ENCODE measurements around the gene ATP13A2.

ATP13A2 gene

DNA sequence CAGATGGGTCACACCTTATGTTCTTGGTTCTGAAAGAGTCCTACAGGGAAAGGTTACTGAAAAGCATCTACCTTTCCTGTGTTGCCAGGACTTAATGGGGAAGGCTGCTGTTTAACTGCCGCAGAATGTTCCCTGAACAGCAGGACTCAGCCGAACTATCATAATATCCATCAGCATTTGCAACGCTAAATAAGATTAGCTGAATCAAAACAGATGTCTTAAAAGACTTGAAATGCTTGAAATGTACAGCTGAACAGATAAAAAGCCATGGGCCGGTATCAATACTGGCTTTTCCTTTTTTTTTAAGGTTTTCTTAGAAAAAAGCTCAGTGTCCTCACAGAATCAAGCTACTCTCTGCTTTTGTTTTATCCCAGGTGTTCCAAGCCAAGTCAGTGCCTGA, 19.7 kb upstream of the ATP13A2 start:
- no peak for DNase-seq

GRCh38 chr1:17030206-17030605, 18.5 kb upstream of the ATP13A2 start:
- DNase-seq, result no peak

DNA sequence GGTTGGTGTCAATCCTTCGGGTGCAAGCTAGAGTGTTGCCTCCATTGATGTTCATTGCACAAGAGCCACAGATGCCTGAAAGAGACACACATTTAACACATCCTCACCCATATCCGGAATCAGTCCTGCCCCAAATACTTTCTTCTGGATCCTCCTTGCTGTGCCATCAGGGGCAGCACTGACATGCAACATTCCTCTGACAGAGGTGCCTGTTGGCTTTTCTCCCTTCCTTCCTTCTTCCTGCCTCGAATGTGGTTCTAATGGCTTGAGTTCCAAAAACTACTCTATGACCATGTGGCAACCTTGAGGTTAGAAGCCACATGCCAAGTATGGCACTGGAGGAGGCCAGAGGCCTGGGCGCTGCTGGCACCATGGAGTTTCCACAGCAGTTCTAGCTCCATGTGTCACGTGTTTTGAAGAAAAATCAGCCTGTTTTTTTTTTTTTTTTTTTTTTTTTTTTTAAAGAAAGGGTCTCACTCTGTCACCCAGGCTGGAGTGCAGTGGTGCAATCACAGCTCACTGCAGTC, 17.0 kb upstream of the ATP13A2 start:
- DNase-seq, result no peak

DNA sequence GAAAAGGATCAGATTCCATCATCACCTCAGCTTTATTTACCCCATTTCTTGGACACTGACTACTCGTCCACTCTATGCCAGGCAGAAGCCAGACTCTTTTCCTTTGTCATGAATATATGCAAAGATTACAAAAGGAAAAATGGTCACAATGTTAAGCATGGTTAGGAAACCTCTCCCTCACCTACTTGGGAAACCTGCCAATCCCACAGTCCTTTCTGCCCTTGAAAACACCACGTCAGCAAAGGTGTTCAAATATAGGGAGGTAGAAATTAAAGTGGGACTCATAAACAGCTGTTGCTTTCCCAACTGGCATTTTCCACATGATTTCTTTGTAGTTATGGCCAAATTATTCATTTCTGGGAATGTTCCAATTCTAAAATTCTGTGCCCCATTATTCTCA, 16.2 kb upstream of the ATP13A2 start:
- no peak for DNase-seq

DNA sequence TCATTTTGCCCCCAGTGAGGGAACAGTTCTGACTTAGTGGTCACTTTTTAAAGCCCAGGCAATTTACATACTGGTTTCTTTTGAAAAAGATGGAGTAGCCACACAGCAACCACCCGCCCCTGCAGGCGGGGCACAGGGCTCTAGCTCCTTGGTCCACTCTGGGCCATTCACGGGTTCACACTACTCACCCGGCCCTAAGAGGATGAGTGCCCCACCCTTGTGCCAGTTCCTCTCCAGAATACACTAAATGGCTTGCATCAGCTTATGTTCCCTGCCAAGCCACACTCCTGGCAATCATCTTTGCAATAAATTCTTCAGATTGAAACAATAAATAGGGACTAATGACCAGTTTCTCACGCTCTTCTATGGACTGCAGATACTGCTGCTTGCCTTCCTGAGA, 15.7 kb upstream of the ATP13A2 start:
- DNase-seq, result no peak

DNA sequence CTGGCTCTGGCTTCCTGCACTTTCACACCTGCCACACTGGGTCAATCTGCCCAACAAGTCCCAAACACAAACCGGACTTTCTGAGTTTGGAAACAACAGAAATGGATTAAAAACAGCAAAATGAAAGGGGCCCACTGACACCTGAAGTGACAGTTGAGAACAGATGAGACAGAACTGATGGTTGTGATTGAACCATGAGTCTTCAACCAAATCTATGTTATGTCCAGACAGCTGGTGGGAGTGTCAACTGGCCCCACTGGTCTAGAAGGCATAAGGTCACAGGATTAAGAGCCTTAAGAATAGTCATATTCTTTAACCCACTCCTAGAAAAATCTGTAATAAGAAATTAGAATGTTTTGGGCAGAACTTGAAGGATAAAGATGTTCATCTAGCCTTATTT, 13.0 kb upstream of the ATP13A2 start:
- DNase-seq, result no peak

- no peak for DNase-seq
Observed at GRCh38 chr1:17023573-17023972, 11.8 kb upstream of the ATP13A2 start.

DNA sequence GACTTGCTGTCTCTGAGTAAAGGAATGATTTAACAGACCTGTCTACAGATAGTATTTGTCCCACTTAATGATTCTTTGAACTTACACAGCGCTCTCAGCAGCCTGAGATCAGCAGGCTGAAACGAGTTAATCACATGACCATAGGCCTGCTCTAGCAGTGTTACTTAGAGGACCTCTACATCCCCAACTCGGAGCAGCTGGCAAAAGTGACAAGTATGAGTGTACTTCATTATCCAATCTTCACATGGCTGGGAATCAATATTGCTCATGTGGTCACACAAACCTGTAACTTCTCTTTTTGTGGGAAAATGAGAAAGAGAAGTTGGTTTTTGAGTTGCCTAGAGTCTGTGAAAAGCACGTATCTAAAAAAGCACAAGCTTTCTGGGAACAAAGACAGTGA, 11.4 kb upstream of the ATP13A2 start:
- no peak for DNase-seq

DNA sequence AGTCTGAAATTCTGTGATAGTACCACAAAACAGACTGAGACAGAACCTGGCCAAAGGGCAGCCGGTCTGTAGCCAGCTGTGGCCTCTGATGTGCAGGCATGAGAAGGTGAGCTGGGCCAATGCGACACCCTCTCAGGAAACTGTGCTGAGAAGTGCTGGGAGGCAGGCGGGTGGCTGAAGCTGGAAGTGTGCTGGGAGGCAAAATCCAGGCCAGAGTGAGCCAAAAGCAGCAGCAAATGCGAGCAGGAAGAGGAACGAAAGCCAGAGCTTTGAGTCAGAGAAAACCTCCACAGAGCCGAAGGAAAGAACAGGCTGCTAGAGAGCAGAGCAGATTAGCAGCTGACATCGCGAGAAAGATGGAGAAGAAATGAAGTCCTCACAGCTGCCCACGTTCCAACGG, 10.2 kb upstream of the ATP13A2 start:
- DNase-seq, result no peak

GRCh38 chr1:17020502-17020901, 8.8 kb upstream of the ATP13A2 start:
- DNase-seq, result no peak

GRCh38 chr1:17018849-17019248, 7.1 kb upstream of the ATP13A2 start:
- no peak for DNase-seq

DNA sequence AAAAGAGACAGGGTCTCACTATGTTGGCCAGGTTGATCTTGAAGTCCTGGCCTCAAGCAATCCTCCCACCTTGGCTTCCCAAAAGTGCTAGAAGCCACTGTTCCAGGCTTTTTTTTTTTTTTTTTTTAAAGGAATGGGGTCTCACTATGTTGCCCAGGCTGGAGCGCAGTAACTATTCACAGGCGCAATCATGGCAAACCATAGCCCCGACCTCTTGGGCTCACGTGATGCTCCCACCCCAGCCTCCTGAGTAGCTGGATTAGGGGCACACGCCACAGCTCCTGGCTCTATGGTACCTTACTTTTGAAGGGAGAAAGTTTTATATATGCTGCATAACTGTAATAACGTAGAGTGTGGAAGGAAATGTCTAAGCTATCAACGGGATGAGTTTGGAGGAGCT, 5.7 kb upstream of the ATP13A2 start:
- no peak for DNase-seq

- DNase-seq, result no peak
Observed at GRCh38 chr1:17016317-17016661, 4.6 kb upstream of the ATP13A2 start.

DNA sequence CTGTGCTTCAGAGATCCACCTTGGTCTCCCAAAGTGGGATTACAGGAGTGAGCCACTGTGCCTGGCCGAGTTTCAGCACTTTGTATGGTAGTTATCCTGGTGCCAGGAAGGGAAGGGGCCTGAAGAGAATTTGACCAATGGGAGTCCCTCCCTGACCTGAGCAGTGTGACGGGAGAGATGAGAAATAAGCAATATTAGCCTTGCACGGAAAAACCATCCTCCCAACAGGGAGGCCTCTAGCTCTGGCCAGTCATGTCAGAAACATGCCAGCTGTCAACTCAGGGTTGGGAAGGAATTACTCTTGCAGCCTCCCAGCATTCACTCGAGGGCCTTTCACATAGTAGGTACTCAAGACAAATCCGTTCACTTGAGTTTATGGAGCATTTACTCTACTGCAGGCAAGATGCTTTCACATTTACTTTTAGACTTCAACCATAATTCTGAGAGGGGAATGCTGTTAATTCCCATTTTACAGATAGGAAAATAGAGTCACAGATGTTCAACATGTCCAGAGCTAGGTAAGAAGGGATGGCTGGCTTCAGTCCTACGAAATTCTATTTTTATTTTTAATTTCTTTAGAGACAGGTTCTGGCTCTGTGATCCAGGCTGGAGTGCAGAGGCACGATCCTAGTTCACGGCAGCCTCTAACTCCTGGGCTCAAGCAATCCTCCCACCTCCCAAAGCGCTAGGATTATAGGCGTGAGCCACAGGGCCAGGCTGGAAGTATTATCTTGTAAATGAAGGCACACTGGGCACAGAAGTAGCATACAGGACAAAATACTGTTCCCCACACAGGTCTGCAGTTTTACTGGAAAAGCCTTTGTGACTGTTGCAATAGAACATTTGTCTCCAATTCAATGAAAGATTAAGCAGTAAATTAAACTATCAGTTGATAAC, 3.2 kb upstream of the ATP13A2 start:
- DNase-seq, result no peak

DNA sequence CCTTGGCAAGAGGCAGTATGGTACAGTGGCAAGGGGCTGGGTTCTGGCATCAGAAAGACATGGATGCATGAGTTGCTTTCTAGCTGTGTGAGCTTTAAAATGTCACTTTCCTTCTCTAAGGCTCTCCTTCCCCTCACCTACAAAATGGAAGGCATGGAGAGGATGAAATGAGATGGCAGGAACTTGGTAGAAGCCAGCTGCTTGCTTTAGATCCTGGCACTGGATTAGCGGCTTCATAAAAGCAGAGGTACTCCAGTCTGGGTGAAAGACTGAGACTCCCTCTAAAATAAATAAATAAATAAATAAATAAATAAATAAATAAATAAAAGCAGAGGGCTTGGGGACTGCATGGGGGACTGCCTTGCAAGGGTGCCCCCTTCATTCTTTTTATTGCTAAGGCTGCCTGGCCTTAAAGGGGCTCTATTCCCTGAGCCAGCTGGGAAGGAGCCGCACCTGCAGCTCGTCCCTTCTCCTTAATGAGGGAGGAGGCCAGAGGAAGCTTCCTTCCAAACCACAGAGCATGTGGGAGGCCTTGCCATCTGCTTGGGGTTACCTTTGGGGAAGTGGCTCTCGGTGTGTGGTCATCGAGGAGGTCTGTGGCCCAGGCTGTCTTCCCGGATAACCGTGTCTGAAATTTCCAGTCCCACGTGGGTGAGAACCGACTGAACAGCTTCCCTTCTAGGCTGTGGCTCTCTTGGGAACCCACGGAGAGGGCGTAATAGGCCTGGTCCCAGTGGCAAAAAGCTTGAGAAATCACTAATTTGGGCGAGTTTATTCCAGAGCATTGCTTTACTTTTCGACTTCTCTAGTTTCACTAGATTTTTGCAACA, 2.0 kb upstream of the ATP13A2 start:
- no peak for DNase-seq

GRCh38 chr1:17012775-17013490, 1.2 kb upstream of the ATP13A2 start:
- no peak for DNase-seq

DNA sequence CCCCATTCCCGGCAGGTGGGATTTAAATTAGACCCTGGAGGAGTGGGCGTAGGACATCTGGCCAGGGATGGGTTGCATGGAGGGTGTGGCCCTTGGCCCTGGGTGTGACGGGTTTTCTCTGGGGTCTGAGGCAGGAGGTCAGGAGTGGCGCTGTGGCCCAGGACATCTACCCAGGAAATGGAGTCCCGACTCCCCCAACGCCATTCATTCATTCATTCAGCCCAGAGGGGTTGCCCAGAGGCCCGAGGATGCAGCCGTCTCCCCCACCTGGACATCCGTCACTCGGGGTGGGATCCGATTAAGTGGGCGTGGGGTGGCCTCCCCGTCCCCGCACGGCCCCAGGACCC, 663 bp downstream of the ATP13A2 start:
- DNase-seq, result no peak

DNA sequence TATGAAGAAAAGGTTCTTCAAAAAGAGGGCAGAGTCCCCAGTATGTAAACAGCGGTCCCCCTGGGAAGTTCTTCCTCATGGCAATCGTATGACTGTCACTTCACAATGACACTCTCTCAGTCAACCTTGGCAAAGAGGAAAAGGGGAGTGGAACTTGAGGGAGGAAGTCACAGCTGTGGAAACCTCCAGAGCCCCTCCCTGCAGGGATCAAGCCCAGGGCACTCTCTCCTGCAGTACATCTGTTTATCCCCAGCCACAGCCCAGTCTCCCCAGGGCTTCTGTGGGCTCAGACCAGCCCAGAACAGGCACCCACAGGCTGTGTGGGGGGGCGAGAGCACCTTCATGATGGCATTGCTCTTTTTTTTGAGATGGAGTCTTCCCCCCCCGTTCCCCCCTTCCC, 2.0 kb downstream of the ATP13A2 start:
- no peak for DNase-seq

DNA sequence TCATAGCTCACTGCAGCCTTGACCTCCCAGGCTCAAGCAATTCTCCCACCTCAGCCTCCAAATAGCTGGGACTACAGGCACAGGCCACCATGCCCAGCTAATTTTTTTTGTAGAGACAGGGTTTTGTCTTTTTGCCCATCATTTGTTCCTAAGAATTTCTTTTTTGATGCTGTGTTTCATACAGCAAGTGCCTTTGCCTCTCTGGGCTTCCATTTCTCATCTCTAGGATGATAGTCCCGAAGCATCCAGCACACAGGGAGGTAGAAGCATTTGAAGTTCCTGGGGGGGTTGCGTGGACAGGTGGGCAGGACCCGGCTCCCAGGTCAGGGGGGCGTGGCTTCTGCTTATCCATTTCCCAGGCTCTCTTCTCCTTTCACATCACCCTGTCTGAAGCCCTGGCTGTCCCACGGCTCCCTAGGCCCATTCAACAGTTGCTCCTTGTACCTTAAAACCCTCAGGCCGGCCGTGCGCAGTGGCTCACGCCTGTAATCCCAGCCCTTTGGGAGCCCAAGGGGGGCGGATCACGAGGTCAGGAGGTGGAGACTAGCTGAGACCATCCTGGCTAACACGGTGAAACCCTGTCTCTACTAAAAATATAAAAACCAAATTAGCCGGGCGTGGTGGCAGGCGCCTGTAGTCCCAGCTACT, 3.4 kb downstream of the ATP13A2 start:
- DNase-seq, result no peak

- DNase-seq, result no peak
Observed at GRCh38 chr1:17007121-17007520, 4.6 kb downstream of the ATP13A2 start.

DNA sequence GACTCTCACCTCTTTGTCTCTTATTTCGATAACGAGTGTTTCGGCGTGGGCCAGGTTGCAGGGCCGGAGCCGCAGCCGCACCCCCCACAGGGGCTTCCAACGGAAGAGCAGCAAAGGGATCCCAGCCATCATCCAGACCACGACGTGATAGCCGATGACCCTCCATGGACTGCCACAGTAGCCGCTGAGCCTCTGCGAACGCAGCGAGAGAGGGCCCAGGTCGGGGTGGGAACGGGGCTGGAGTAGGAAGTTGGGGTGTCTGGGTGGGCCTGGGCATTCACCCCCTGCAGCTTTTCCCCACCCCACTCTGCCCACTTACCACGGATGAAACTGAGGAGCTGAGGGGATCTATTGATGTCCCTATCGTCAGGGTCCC, 6.4 kb downstream of the ATP13A2 start:
- no peak for DNase-seq

DNA sequence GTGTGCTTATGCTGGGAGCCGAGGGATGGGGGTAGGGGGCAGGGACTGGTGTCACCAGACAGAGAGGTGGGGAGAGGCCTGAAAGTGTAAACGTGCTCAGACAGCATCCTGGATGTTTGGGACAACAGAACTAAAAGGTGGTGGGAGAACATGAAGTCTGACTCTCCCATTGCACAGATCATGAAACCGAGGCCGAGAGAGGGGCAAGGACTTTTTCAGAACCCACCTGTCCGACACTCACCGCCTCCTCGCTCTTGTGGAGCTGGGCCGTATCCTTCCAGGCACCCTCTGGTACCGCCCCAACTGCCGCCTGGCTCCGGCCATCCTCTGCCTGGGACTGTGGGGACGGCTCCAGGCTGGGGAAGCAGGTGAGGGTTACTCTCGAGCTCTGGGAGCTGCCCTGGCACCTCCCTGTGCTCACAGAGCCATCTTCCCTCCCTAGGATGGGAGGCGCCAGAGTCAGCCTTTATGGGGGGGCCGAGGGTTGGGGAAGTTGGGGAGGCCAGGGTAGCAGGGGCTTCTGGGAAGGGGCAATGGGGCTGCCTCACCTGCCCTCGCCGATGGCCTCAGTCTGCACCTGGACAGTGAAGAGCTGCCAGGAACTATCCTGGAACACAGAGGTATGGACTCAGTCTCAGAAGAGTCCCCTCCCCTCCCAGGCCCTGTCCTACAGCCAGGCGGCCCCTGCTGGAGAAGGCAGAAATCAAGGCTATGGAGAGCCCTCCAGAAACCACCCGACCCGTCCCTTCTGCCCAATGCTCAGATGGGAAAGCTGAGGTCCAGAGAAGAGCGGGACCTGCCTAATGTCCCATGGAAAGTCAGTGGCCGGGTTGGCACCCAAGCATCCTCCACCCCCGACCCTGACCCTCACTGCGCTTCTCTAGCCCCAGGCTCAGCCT, 7.0 kb downstream of the ATP13A2 start:
- no peak for DNase-seq

Measured in NCI-H1436 (cell line).